Smooth muscle cell (in vitro differentiated cells): ENCODE results near the gene LINC01488. TPM values are rescaled to one million over a fixed set of nuclear protein-coding genes. Genes with fewer than 3 reads are reported as not detected.

Experiments
- DNase-seq: peaks from one replicate; lab custom pipeline; 2025; ENCODE audit not compliant: unreplicated experiment; lab: John Stamatoyannopoulos, UW
- H2AFZ ChIP-seq: fragments of 200-600 bp; sonication (generic); 2 replicates; pipeline ENCODE4 v1.6.0; 2016; ENCODE audit warnings: antibody characterized with exemption, low read depth, mild to moderate bottlenecking
- H3F3A ChIP-seq: fragments of 200-600 bp; sonication (generic); 2 replicates; pipeline ENCODE4 v1.6.0; 2017; ENCODE audit warnings: antibody characterized with exemption, low read depth
- H3K27ac ChIP-seq: fragments of 200-600 bp; sonication (generic); 2 replicates; pipeline ENCODE4 v1.5.1; 2016; ENCODE audit warnings: low read depth, mild to moderate bottlenecking
- H3K27me3 ChIP-seq: fragments of 200-600 bp; sonication (generic); 2 replicates; pipeline ENCODE4 v1.6.1; 2016; ENCODE audit warnings: low read depth, mild to moderate bottlenecking
- H3K36me3 ChIP-seq: fragments of 200-600 bp; sonication (generic); 2 replicates; pipeline ENCODE4 v1.5.1; 2016; ENCODE audit warnings: low read depth
- H3K4me1 ChIP-seq: fragments of 200-600 bp; sonication (generic); 2 replicates; pipeline ENCODE4 v1.5.1; 2016; ENCODE audit warnings: low read depth
- H3K4me2 ChIP-seq: fragments of 200-600 bp; sonication (generic); 2 replicates; pipeline ENCODE4 v1.6.0; 2016; ENCODE audit warnings: mild to moderate bottlenecking
- H3K4me3 ChIP-seq: fragments of 200-600 bp; sonication (generic); 2 replicates; pipeline ENCODE4 v1.5.1; 2016; ENCODE audit warnings: mild to moderate bottlenecking
- H3K79me2 ChIP-seq: fragments of 200-600 bp; sonication (generic); 2 replicates; pipeline ENCODE4 v1.6.0; 2016; ENCODE audit warnings: low read depth, mild to moderate bottlenecking
- H3K9ac ChIP-seq: fragments of 200-600 bp; sonication (generic); 2 replicates; pipeline ENCODE4 v1.6.0; 2016; ENCODE audit warnings: low read depth
- H3K9me3 ChIP-seq: fragments of 200-600 bp; sonication (generic); replicated peaks from 2 replicates; pipeline ENCODE4 v1.5.1; 2016; ENCODE audit warnings: low read depth
- H4K20me1 ChIP-seq: fragments of 200-600 bp; sonication (generic); 2 replicates; pipeline ENCODE4 v1.6.0; 2016; ENCODE audit warnings: low read depth
- WGBS: methylation state at CpG from one replicate; pipeline ENCODE4 v1.1.7; 2016; ENCODE audit warnings: low lambda C conversion rate; 5-methylcytosine and 5-hydroxymethylcytosine counted together
- polyA plus RNA-seq: library from polyadenylated mRNA; unstranded; fragments of >200 nt; fragmentation: Nextera tagmentation; extraction: Ambion mirVana; gene quantifications from 2 replicates; pipeline ENCODE4 v1.2.1, GENCODE V29; 2016
- total RNA-seq: library from RNA; depleted of rRNA; stranded (reverse); fragments of >200 nt; gene quantifications from 2 replicates; pipeline ENCODE4 v1.2.3, GENCODE V29; 2014
- TF ChIP-seq, protein P1 (sequence below): fragments of 200-600 bp; sonication (generic); IDR thresholded peaks from 2 replicates; pipeline ENCODE4 v1.5.1; 2017; ENCODE audit warnings: borderline replicate concordance, mild to moderate bottlenecking, antibody characterized with exemption; ENCODE audit not compliant: insufficient read depth, poor library complexity, severe bottlenecking

The LINC01488 gene
- total and polyA plus RNA-seq, 2 experiments from 2014 or later = not detected

DNA sequence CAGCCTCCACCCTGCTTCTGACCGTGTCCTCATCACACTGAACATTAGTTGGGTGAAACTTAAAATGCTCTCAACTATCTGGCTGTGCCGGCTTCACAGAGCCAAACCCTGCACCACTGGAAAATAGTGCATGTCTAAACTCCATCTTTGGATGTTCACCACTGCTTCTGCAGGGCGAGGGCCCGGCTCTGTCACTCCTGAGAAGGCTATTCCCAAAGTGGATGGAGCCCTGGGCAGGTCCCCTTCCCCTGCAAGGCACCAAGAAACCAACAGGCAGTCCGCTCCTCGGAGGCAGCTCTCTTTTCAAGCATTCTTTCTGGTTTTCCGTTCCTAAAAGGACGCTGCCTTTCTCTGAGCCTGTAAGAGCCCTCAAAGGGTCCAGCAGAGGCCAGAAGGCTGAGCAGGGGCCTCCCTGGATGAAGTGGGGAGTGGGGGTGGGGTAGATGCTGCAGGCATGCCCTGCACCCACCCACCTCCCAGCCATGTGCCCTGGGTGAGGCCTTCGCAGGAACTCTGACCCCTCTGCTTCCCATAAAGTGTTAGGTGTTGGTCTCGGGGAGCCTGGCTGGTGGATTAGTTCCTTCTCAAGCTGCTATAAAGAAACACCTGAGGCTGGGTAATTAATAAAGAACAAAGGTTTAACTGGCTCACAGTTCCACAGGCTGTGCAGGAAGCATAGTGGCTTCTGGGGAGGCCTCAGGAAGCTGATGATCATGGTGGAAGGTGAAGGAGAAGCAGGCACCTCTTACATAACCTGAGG, 23.3 kb downstream of the LINC01488 start:
- H3K27ac ChIP-seq = no peak overlapping the region
- DNase-seq = no peak

GRCh38 chr11:69508974-69509373, 27.5 kb downstream of the LINC01488 start:
- Histone ChIP-seq H3K79me2 (no peaks in the 10 kb centered on the region), H3K4me3 (no peak overlapping the region), H3K27ac (no peak overlapping the region), H3K36me3 (no peaks in the 10 kb centered on the region), H3K9me3 (no peaks in the 10 kb centered on the region), H3K9ac (no peak overlapping the region), H3K4me1 (peaks cover 3% of the 10 kb centered on the region), H4K20me1 (no peaks in the 10 kb centered on the region), H3K4me2 (no peak overlapping the region), H2AFZ (no peak overlapping the region), H3F3A (no peaks in the 10 kb centered on the region), H3K27me3 (no peaks in the 10 kb centered on the region)
- WGBS = 75% methylated on average over 5 of the region's 5 CpGs
- no peak for DNase-seq
- TF ChIP-seq, protein P1, sequence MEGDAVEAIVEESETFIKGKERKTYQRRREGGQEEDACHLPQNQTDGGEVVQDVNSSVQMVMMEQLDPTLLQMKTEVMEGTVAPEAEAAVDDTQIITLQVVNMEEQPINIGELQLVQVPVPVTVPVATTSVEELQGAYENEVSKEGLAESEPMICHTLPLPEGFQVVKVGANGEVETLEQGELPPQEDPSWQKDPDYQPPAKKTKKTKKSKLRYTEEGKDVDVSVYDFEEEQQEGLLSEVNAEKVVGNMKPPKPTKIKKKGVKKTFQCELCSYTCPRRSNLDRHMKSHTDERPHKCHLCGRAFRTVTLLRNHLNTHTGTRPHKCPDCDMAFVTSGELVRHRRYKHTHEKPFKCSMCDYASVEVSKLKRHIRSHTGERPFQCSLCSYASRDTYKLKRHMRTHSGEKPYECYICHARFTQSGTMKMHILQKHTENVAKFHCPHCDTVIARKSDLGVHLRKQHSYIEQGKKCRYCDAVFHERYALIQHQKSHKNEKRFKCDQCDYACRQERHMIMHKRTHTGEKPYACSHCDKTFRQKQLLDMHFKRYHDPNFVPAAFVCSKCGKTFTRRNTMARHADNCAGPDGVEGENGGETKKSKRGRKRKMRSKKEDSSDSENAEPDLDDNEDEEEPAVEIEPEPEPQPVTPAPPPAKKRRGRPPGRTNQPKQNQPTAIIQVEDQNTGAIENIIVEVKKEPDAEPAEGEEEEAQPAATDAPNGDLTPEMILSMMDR = no peak

More for the DNA sequence above, 23.3 kb downstream of the LINC01488 start:
- no peaks in the 10 kb centered on the region for H3K4me1 ChIP-seq
- H4K20me1 ChIP-seq = no peaks in the 10 kb centered on the region
- no peaks in the 10 kb centered on the region for H3K27me3 ChIP-seq
- no peaks in the 10 kb centered on the region for H3K9me3 ChIP-seq
- H3K9ac ChIP-seq = no peak overlapping the region
- H3K36me3 ChIP-seq = no peaks in the 10 kb centered on the region
- no peak overlapping the region for H3K4me3 ChIP-seq
- H3K79me2 ChIP-seq = no peaks in the 10 kb centered on the region
- WGBS = 89% methylated on average over 10 of the region's 10 CpGs
- H2AFZ ChIP-seq = no peak overlapping the region
- TF ChIP-seq, protein P1 = no peak
- H3F3A ChIP-seq = no peaks in the 10 kb centered on the region
- no peak overlapping the region for H3K4me2 ChIP-seq

DNA sequence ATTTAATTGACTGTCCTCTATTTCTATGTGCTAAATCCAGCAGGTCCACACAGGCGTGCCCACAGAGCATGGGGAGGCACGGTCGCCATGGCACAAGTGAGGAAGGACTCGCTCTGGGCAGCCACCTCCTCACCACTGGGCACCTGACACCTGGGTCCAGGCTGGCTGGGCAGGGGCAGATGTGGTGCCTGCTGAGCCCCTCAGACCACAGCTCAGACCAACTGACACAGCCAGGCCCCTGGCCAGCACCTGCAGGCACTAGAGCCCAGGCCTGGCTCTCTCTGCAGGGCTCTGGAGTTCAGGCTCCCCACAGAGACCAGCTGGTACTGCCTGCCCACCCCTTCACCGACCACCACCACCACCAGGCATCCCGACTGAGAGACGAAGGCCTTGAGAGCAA, 27.9 kb downstream of the LINC01488 start:
- DNase-seq = no peak
- WGBS = 95% methylated on average over 7 of the region's 7 CpGs
- TF ChIP-seq, protein P1 = no peak
- H3K9ac ChIP-seq = no peak overlapping the region
- no peaks in the 10 kb centered on the region for H3K27me3 ChIP-seq
- no peak overlapping the region for H3K4me3 ChIP-seq
- H2AFZ ChIP-seq = no peak overlapping the region
- no peaks in the 10 kb centered on the region for H3K9me3 ChIP-seq
- H4K20me1 ChIP-seq = no peaks in the 10 kb centered on the region
- no peaks in the 10 kb centered on the region for H3K79me2 ChIP-seq
- H3K27ac ChIP-seq = no peak overlapping the region
- H3K4me1 ChIP-seq = peaks cover 3% of the 10 kb centered on the region
- H3K4me2 ChIP-seq = no peak overlapping the region
- no peaks in the 10 kb centered on the region for H3K36me3 ChIP-seq
- H3F3A ChIP-seq = no peaks in the 10 kb centered on the region
